Breast epithelium (tissue), 3 donors: ENCODE data around the gene LPP.

Source experiments
- POLR2A ChIP-seq: fragments of 450-650 bp; IDR thresholded peaks from one replicate; pipeline ENCODE4 v1.6.1; 2016; ENCODE audit warnings: antibody characterized with exemption, mild to moderate bottlenecking, moderate library complexity
- POLR2AphosphoS5 ChIP-seq, 3 donors: sonication (generic); formaldehyde crosslinking; IDR thresholded peaks; one replicate each; pipeline ENCODE4 v1.6.1; 2017; ENCODE audit warnings: antibody characterized with exemption in 3 of 3
- TF ChIP-seq, protein P1 (sequence below), 3 donors: fragments of 450-650 bp; IDR thresholded peaks; one replicate each; pipeline ENCODE4 v1.5.1; 2016 to 2017; ENCODE audit warnings: antibody characterized with exemption in 3 of 3, mild to moderate bottlenecking in 3 of 3, moderate library complexity in 3 of 3

DNA sequence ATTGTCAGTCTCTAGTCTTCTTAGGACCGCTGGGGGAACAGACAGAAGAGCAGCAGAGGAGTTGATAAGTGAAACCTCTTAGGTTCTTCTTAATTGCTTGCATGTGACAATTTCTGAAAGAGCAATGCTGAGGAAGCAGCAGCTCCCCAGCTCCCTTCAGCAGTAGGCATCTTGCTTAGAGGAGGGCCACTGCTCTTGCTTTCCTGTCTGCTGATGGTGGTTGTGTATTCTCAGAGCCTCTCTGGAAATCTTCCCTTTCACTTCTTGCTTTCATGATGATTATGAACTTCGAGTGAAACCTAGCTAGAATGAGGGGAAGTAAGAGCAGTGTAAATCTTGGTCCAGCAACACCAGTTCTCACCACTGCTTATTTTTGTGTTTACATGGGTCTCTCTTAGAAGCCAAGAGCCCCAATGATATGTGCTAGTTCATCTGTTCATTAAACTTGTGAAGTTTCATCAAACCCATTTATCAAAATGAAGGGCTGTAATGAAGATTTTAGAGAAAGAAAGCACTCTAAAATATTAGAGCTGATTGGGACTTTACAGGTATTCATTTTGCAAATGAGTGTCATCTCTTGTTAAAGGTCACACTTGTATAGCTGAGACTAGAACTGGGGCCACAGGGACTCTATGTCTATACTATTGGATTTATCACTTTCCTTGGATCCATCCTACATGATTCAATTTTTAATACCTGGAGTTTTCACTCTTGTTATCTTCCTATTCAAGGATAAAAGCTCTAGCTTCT is 246.7 kb downstream of the LPP start:
- no peak for TF ChIP-seq POLR2A
- TF ChIP-seq, protein P1, sequence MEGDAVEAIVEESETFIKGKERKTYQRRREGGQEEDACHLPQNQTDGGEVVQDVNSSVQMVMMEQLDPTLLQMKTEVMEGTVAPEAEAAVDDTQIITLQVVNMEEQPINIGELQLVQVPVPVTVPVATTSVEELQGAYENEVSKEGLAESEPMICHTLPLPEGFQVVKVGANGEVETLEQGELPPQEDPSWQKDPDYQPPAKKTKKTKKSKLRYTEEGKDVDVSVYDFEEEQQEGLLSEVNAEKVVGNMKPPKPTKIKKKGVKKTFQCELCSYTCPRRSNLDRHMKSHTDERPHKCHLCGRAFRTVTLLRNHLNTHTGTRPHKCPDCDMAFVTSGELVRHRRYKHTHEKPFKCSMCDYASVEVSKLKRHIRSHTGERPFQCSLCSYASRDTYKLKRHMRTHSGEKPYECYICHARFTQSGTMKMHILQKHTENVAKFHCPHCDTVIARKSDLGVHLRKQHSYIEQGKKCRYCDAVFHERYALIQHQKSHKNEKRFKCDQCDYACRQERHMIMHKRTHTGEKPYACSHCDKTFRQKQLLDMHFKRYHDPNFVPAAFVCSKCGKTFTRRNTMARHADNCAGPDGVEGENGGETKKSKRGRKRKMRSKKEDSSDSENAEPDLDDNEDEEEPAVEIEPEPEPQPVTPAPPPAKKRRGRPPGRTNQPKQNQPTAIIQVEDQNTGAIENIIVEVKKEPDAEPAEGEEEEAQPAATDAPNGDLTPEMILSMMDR (IDR thresholded peaks at IDR 0.05) = no peak
- TF ChIP-seq POLR2AphosphoS5 (IDR thresholded peaks at IDR 0.05) = no peak
